K562 (cell line): ENCODE data around the gene RAP1GAP2.

Experiments
- CSDE1 ChIP-seq, 2 experiments: fragments of 450-650 bp; IDR thresholded peaks; 2 replicates each; pipeline ENCODE4 v1.6.1; 2016; ENCODE audit warnings: mild to moderate bottlenecking in 1 of 2
- ELF1 ChIP-seq: fragments of 200-800 bp; sonication (Bioruptor generic); IDR thresholded peaks from 2 replicates; pipeline ENCODE4 v1.6.1; 2016; ENCODE audit warnings: missing genetic modification characterization, missing compliant biosample characterization
- HIVEP1 ChIP-seq: fragments of 250-450 bp; sonication (Bioruptor Pico); IDR thresholded peaks from 2 replicates; pipeline ENCODE4 v1.4.0; 2020; ENCODE audit warnings: mild to moderate bottlenecking
- NUFIP1 ChIP-seq: fragments of 450-650 bp; IDR thresholded peaks from 2 replicates; pipeline ENCODE4 v1.6.1; 2018; ENCODE audit not compliant: partially characterized antibody
- ZNF318 ChIP-seq, 2 experiments: fragments of 450-650 bp; IDR thresholded peaks; 2 replicates each; pipeline ENCODE4 v1.6.1; 2016; ENCODE audit warnings: mild to moderate bottlenecking in 2 of 2, borderline replicate concordance in 1 of 2, low read depth in 1 of 2, moderate library complexity in 1 of 2
- ZNF707 ChIP-seq: fragments of 250-450 bp; sonication (Bioruptor Pico); conservative IDR thresholded peaks from 2 replicates; pipeline ENCODE4 v1.8.0; 2022; ENCODE audit warnings: inconsistent platforms, mild to moderate bottlenecking, moderate library complexity

- no peak for TF ChIP-seq NUFIP1
- no peak for TF ChIP-seq CSDE1 (IDR thresholded peaks at IDR 0.05)
- no peak for TF ChIP-seq ELF1 (tag)
- no peak for TF ChIP-seq ZNF707 (CRISPR knock-in tag)
- TF ChIP-seq HIVEP1 = no peak
- no peak for TF ChIP-seq ZNF318 (IDR thresholded peaks at IDR 0.05; ENCODE audit: borderline replicate concordance in 1 of 2, low read depth in 1 of 2)
These were observed 212.4 kb downstream of the RAP1GAP2 start for GRCh38 chr17:3008336-3009288.
